A673 (cell line): ENCODE measurements around the gene SLC31A1. TPM values are rescaled to one million over a fixed set of nuclear protein-coding genes. Genes with fewer than 3 reads are reported as not detected.

Experiments
- BruUV-seq: library from RNA; stranded (reverse); fragments of 400-500 nt; replicated peaks from 2 replicates; lab custom pipeline; 2021; lab: Mats Ljungman, UMichigan
- CTCF ChIA-PET: fragments of 300-600 bp; sonication (Branson Sonifier 250); formaldehyde crosslinking; loops from one replicate; lab custom pipeline; 2022; ENCODE audit warnings: antibody characterized with exemption; lab: Charles Lee
- POLR2A ChIA-PET: fragments of 300-600 bp; sonication (Branson Sonifier 250); formaldehyde crosslinking; loops from one replicate; lab custom pipeline; 2022; ENCODE audit warnings: antibody characterized with exemption; ENCODE audit not compliant: low non-redundant PET; lab: Charles Lee
- DNase-seq: peaks from one replicate; pipeline ENCODE4 v3.0.0-alpha.2; 2015; ENCODE audit warnings: low spot score
- H3K27ac ChIP-seq: fragments of 200-600 bp; sonication (generic); 2 replicates; pipeline ENCODE4 v1.5.1; 2016; ENCODE audit warnings: mixed run types, low read depth, mild to moderate bottlenecking, mixed read lengths, antibody characterized with exemption, low read length; ENCODE audit not compliant: poor library complexity, severe bottlenecking
- H3K27me3 ChIP-seq: fragments of 200-600 bp; sonication (generic); replicated peaks from 2 replicates; pipeline ENCODE4 v1.6.1; 2017; ENCODE audit warnings: mixed run types, low read depth, mild to moderate bottlenecking, mixed read lengths, antibody characterized with exemption, low read length; ENCODE audit not compliant: insufficient read depth, poor library complexity
- H3K36me3 ChIP-seq: fragments of 200-600 bp; sonication (generic); 2 replicates; pipeline ENCODE4 v1.6.1; 2016; ENCODE audit warnings: mixed run types, mild to moderate bottlenecking, mixed read lengths, antibody characterized with exemption, low read length; ENCODE audit not compliant: insufficient read depth, poor library complexity, severe bottlenecking
- H3K4me1 ChIP-seq: fragments of 200-600 bp; sonication (generic); 2 replicates; pipeline ENCODE4 v1.6.1; 2017; ENCODE audit warnings: mixed run types, mild to moderate bottlenecking, mixed read lengths, antibody characterized with exemption, low read length; ENCODE audit not compliant: insufficient read depth, poor library complexity, severe bottlenecking
- H3K4me3 ChIP-seq: fragments of 200-600 bp; sonication (generic); 2 replicates; pipeline ENCODE4 v1.5.1; 2016; ENCODE audit warnings: low read depth, mixed run types, mild to moderate bottlenecking, mixed read lengths, low read length; ENCODE audit not compliant: poor library complexity, severe bottlenecking
- H3K9me3 ChIP-seq: fragments of 200-600 bp; sonication (generic); 2 replicates; pipeline ENCODE4 v1.6.1; 2016; ENCODE audit warnings: mixed run types, low read depth, mild to moderate bottlenecking, mixed read lengths, antibody characterized with exemption, low read length; ENCODE audit not compliant: poor library complexity, severe bottlenecking
- CTCF ChIP-seq: fragments of 300-800, 200-600 bp; sonication (generic); conservative IDR thresholded peaks from 2 replicates; pipeline ENCODE4 v1.5.1; 2017; ENCODE audit warnings: low read depth, mild to moderate bottlenecking, antibody characterized with exemption, low read length, moderate library complexity, mixed read lengths
- EZH2 ChIP-seq: fragments of 200-600 bp; sonication (generic); IDR thresholded peaks from 2 replicates; pipeline ENCODE4 v1.6.1; 2017; ENCODE audit warnings: borderline replicate concordance, low read depth, mild to moderate bottlenecking, mixed read lengths, antibody characterized with exemption, low read length; ENCODE audit not compliant: poor library complexity, severe bottlenecking
- intact Hi-C: fragments of 100-400 bp; cut with micrococcal nuclease; formaldehyde crosslinking; loops from one replicate; pipeline ENCODE4 v1.10.0; 2022; ENCODE audit not compliant: unreplicated experiment
- total RNA-seq: library from RNA; stranded (reverse); gene quantifications from 2 replicates; pipeline ENCODE4 v1.2.3, GENCODE V29; 2021

SLC31A1 gene
- total RNA-seq, 1 experiment from 2014 or later = 32.7 TPM

- BruUV-seq = no TSS peak
- H3K27ac ChIP-seq = no peak overlapping the region
- H3K4me1 ChIP-seq = peaks cover 16% of the 10 kb centered on the region
- ChIA-PET CTCF (no interaction called here), POLR2A (no interaction called here)
- H3K9me3 ChIP-seq = no peaks in the 10 kb centered on the region
- intact Hi-C loops = no loop called here
- TF ChIP-seq CTCF (no peak), EZH2 (no peak)
- no peak for DNase-seq
- peaks cover 24% of the 10 kb centered on the region for H3K36me3 ChIP-seq
- H3K27me3 ChIP-seq = no peaks in the 10 kb centered on the region
- no peak overlapping the region for H3K4me3 ChIP-seq
These were observed 15.5 kb upstream of the SLC31A1 start for GRCh38 chr9:113205861-113206260.

GRCh38 chr9:113210815-113211214 lies 10.5 kb upstream of the SLC31A1 start:
- DNase-seq = no peak
- intact Hi-C loops = no loop called here
- CTCF ChIA-PET = no interaction called here
- TF ChIP-seq EZH2 (no peak), CTCF (no peak)
- POLR2A ChIA-PET = no interaction called here
- H3K9me3 ChIP-seq = no peaks in the 10 kb centered on the region
- peaks cover 14% of the 10 kb centered on the region for H3K36me3 ChIP-seq
- BruUV-seq = no TSS peak
- peaks cover 16% of the 10 kb centered on the region for H3K4me1 ChIP-seq
- H3K27ac ChIP-seq = no peak overlapping the region
- no peaks in the 10 kb centered on the region for H3K27me3 ChIP-seq
- H3K4me3 ChIP-seq = no peak overlapping the region

DNA sequence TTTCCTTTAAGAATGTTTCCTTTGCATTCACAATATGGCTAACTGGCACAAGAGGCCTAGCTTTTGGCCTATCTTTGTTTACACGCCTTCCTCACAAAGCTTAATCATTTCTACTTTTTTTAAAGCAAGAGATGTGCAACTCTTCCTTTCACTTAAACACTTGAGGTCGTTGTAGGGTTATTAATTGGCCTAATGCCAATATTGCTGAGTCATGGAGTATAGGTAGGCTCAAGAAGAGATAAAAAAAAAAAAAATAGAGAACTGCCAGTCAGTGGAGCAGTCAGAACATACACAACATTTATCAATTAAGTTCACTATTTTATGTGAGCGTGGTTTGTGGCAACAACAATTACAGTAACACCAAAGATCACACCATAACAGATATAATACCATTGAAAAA lies 6.2 kb upstream of the SLC31A1 start:
- no peak for TF ChIP-seq CTCF
- TF ChIP-seq EZH2 = no peak
- Histone ChIP-seq H3K27me3 (no peaks in the 10 kb centered on the region), H3K9me3 (no peaks in the 10 kb centered on the region), H3K27ac (no peak overlapping the region), H3K4me1 (peaks cover 3% of the 10 kb centered on the region), H3K36me3 (no peaks in the 10 kb centered on the region), H3K4me3 (no peak overlapping the region)
- ChIA-PET CTCF (no interaction called here), POLR2A (no interaction called here)
- no TSS peak for BruUV-seq
- intact Hi-C loops = no loop called here
- peak; percentile 22 for DNase-seq
